ENCODE measurements around the gene SOAT1. TPM values are rescaled to one million over a fixed set of nuclear protein-coding genes. Genes with fewer than 3 reads are reported as not detected.

Gene SOAT1
- total RNA-seq, 1 experiment from 2014 or later: 9.7 TPM

DNA sequence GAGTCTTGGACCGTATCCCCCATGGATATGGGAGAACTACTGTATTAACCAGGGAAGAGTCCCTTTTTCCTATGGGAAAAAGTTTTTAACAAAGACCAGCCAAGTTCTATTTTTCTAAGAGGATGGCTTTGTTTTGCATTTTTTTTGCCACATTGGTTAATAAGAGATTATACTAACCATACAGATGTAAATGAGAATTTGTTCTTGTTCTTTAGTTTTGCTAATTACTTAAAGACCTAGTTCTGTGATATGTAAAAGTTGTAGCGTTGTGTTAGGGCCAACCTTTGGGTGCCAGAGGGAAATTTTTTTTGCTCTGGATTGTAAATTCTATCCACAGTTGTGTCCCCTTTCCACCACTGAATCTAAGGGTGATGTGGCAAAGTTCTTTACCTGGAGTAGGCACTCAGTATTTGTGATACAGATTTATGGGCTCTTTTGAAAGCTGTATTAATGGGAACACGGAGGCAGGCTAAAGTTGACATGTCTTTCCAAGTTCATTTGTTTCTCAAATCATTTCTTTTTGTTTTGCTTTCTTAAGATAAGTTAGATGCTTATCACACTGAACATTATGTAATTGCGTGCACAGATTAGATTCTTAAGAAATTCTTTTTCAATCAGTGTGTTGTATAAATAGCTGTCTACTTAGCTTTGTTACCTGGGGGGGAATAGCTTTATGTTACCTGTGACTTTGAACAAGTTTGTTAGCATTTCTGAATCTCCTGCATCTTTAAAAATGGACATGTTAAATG, 2.9 kb downstream of the SOAT1 start:
- Histone ChIP-seq H3K27me3 (no peaks in the 10 kb centered on the region), H3K4me3 (no peak overlapping the region), H3K36me3 (peaks cover 10% of the 10 kb centered on the region), H3K9me3 (no peaks in the 10 kb centered on the region)
- no peak for DNase-seq

DNA sequence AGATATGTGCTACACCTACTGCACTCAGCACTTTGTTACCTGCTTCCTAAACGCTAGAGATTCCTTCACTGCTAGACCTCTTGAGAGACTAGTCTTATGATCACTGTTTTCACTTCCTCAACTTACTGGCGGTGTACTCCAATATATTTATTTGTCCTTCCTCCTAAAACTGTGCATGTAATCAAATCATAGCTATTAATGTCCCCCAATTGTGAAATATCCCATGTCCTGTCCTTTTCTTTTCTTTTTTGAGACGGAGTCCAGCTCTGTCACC, 3.4 kb downstream of the SOAT1 start:
- Histone ChIP-seq H3K36me3 (peaks cover 12% of the 10 kb centered on the region), H3K4me3 (no peak overlapping the region), H3K9me3 (no peaks in the 10 kb centered on the region), H3K27me3 (no peaks in the 10 kb centered on the region)
- no peak for DNase-seq

GRCh38 chr1:179298952-179299351, 5.4 kb downstream of the SOAT1 start:
- no peak overlapping the region for H3K4me3 ChIP-seq
- H3K36me3 ChIP-seq: peaks cover 30% of the 10 kb centered on the region
- H3K9me3 ChIP-seq: no peaks in the 10 kb centered on the region
- no peaks in the 10 kb centered on the region for H3K27me3 ChIP-seq
- no peak for DNase-seq

DNA sequence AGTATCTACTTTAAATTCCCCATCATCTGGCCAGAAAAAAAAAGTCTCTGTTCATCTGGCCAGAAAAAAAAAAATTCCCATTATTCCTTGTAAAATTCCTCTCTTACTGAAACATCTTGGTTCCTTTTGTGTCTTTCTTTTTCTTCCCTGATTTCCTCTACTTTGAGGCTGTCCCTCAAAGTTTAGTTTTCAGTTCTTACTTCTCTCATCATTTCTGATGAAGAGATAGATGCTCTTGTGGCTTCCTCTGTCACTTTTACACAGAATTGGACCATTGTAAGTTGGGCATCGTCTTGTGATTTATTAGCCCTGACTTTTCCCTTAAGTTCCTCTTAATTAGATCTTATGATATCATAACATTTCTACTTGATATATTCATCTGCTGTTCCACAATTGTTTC, 6.5 kb downstream of the SOAT1 start:
- Histone ChIP-seq H3K4me3 (no peak overlapping the region), H3K36me3 (peaks cover 40% of the 10 kb centered on the region), H3K27me3 (no peaks in the 10 kb centered on the region), H3K9me3 (no peaks in the 10 kb centered on the region)
- no peak for DNase-seq

- no peak overlapping the region for H3K4me3 ChIP-seq
- peaks cover 50% of the 10 kb centered on the region for H3K36me3 ChIP-seq
- H3K27me3 ChIP-seq: no peaks in the 10 kb centered on the region
- no peaks in the 10 kb centered on the region for H3K9me3 ChIP-seq
- no peak for DNase-seq
Measured at GRCh38 chr1:179302070-179302469, 8.5 kb downstream of the SOAT1 start.

DNA sequence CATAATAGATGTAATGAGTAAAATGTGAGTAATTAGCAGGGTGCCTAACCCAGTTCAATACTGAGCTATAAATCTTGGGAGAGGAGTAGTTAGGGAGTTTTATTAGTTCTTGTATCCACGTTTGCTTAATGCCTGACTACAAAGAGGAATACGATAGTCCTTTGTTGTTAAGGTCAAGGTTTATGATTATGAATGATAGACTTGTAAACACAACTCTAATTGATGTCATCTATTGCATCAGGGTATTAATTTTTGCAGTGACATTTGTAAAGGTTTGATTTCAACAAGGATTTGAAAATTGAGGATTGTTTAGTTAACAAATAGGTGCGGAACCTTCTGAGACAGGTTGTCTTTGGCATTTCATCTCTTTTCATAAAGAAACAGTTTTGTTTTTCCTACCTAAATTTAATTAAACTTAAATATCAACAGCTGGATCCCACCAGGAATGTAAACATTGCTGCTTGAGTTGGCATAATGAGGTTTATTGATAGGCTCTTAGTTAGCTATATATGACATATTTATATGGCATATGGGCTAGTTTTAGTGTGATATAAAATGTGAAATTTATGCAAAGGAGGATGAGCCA, 9.7 kb downstream of the SOAT1 start:
- Histone ChIP-seq H3K9me3 (no peaks in the 10 kb centered on the region), H3K4me3 (no peak overlapping the region), H3K36me3 (peaks cover 52% of the 10 kb centered on the region), H3K27me3 (no peaks in the 10 kb centered on the region)
- no peak for DNase-seq

- no peak for DNase-seq
- Histone ChIP-seq H3K4me3 (no peak overlapping the region), H3K9me3 (no peaks in the 10 kb centered on the region), H3K27me3 (no peaks in the 10 kb centered on the region), H3K36me3 (peaks cover 54% of the 10 kb centered on the region)
Measured at GRCh38 chr1:179305450-179305849, 11.9 kb downstream of the SOAT1 start.

GRCh38 chr1:179310291-179310690, 16.7 kb downstream of the SOAT1 start:
- peaks cover 27% of the 10 kb centered on the region for H3K36me3 ChIP-seq
- H3K4me3 ChIP-seq: no peak overlapping the region
- no peaks in the 10 kb centered on the region for H3K27me3 ChIP-seq
- no peak for DNase-seq
- no peaks in the 10 kb centered on the region for H3K9me3 ChIP-seq

- H3K27me3 ChIP-seq: no peaks in the 10 kb centered on the region
- H3K9me3 ChIP-seq: no peaks in the 10 kb centered on the region
- DNase-seq: no peak
- H3K4me3 ChIP-seq: no peak overlapping the region
- peaks cover 22% of the 10 kb centered on the region for H3K36me3 ChIP-seq
Measured at GRCh38 chr1:179310721-179311120, 17.1 kb downstream of the SOAT1 start.

DNA sequence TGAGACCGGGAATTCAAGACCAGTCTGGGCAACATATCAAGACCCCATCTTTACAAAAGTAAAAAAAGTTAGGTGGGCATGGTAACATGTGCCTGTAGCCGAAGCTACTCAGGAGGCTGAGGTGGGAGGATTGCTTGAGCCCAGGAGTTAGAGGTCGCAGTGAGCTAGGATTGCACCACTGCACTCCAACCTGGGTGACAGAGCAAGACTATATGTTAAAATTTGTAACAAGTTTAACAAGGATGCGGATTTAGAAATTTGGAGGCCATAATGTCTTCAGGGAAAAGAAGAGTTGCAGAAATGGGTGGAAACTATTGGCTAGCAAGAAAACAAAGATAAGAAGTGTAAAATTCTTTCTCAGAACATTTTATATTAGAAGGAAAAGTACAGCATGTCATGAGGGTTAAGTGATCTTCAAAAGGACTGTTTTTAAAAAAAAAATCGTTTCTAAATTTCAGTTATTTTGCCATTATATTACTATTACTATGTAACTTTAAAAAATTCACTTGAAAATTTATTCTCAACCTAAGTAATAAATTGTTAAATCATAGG, 17.6 kb downstream of the SOAT1 start:
- no peak overlapping the region for H3K4me3 ChIP-seq
- no peaks in the 10 kb centered on the region for H3K27me3 ChIP-seq
- DNase-seq: no peak

DNA sequence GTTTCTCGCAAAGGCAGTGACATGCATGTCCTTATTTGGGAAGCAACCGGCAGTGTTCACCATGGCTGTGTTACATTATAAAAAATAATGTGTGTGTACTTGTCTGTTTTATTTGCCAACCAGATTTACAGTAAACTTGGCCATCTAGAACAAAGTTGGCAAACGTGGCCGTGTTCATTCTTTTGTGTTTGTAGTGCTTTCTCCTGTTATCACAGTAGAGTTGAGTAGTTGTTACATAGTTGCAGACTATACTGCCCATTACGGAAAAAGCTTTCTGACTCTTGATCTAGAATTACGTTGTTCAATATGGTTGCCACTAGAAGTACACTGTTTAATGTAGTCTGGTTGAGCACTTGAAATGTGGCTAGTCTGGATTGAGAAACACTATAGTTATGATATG, 19.4 kb downstream of the SOAT1 start:
- peaks cover 11% of the 10 kb centered on the region for H3K36me3 ChIP-seq
- no peaks in the 10 kb centered on the region for H3K9me3 ChIP-seq
- H3K4me3 ChIP-seq: no peak overlapping the region
- DNase-seq: no peak
- no peaks in the 10 kb centered on the region for H3K27me3 ChIP-seq

More for the DNA sequence above, 17.6 kb downstream of the SOAT1 start:
- H3K9me3 ChIP-seq: no peaks in the 10 kb centered on the region
- H3K36me3 ChIP-seq: peaks cover 17% of the 10 kb centered on the region

- DNase-seq: no peak
Measured at GRCh38 chr1:179314928-179315327, 21.3 kb downstream of the SOAT1 start.

GRCh38 chr1:179318491-179318890, 24.9 kb downstream of the SOAT1 start:
- H3K9me3 ChIP-seq: peaks cover 2% of the 10 kb centered on the region; the same call in 1 of the 2 replicates
- DNase-seq: no peak
- H3K27me3 ChIP-seq: no peaks in the 10 kb centered on the region
- H3K36me3 ChIP-seq: peaks cover 40% of the 10 kb centered on the region
- no peak overlapping the region for H3K4me3 ChIP-seq

More at GRCh38 chr1:179314928-179315327, 21.3 kb downstream of the SOAT1 start:
- no peaks in the 10 kb centered on the region for H3K27me3 ChIP-seq
- peaks cover 24% of the 10 kb centered on the region for H3K36me3 ChIP-seq
- no peaks in the 10 kb centered on the region; the same call in 1 of the 2 replicates for H3K9me3 ChIP-seq
- no peak overlapping the region for H3K4me3 ChIP-seq

- no peak for DNase-seq
- H3K36me3 ChIP-seq: peaks cover 53% of the 10 kb centered on the region
- H3K4me3 ChIP-seq: no peak overlapping the region
- peaks cover 2% of the 10 kb centered on the region; the same call in 1 of the 2 replicates for H3K9me3 ChIP-seq
- no peaks in the 10 kb centered on the region for H3K27me3 ChIP-seq
Measured at GRCh38 chr1:179321533-179322216, 28.1 kb downstream of the SOAT1 start.

DNA sequence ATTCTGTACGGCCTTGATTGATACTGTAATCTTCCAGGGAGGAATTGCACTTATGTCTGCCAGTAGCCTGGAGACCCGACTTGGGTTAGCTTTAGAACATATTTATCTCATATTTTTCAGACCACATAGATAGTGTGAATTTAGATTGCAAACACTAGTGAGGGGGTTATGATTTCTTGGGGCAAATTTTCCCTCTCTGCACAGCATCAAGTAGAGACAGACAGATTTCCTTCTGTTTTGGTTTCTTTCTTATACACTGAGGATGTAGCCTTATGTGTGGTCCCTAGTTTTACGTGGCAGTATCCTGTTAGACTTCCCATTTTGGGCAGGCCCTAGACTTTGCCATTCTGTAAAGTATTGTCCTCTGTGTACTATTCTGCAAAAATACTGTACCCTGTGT, 29.0 kb downstream of the SOAT1 start:
- H3K27me3 ChIP-seq: no peaks in the 10 kb centered on the region
- H3K4me3 ChIP-seq: no peak overlapping the region
- peaks cover 60% of the 10 kb centered on the region for H3K36me3 ChIP-seq

DNA sequence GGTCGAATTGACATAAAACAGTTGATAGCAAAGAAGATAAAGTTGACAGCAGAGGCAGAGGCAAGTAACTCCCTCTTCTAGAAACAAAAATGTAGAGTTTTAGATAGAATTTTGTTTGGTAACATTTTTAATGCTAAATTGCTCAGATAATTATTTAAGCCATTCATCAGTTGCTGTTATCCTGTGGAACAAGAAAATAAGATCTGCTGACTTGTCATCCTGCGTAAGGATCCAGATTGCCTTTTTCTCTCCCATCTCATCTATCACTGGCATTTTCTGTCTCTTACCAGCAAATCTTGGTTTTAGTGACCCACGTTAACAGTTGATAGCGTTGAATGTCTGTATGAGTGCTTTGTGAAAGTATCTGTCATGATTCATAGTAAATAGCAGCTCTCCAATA, 29.8 kb downstream of the SOAT1 start:
- Histone ChIP-seq H3K36me3 (peaks cover 65% of the 10 kb centered on the region), H3K9me3 (peaks cover 2% of the 10 kb centered on the region; the same call in 1 of the 2 replicates), H3K27me3 (no peaks in the 10 kb centered on the region), H3K4me3 (no peak overlapping the region)
- DNase-seq: no peak

More for the DNA sequence above, 29.0 kb downstream of the SOAT1 start:
- peaks cover 2% of the 10 kb centered on the region; the same call in 1 of the 2 replicates for H3K9me3 ChIP-seq
- DNase-seq: no peak

GRCh38 chr1:179325836-179326235, 32.2 kb downstream of the SOAT1 start:
- Histone ChIP-seq H3K27me3 (no peaks in the 10 kb centered on the region), H3K36me3 (peaks cover 64% of the 10 kb centered on the region), H3K9me3 (peaks cover 6% of the 10 kb centered on the region), H3K4me3 (no peak overlapping the region)
- no peak for DNase-seq

Measured in MG63 (cell line).